SK-N-SH (cell line): ENCODE results near the gene NF2. TPM values are rescaled to one million over a fixed set of nuclear protein-coding genes. Genes with fewer than 3 reads are reported as not detected.

Experiments
- CTCF ChIA-PET: fragments of 300-600, 350-600 bp; formaldehyde crosslinking; extraction: SDS; loops from one replicate; lab custom pipeline; 2021; lab: Yijun Ruan, JAX
- POLR2A ChIA-PET: fragments of 350-600 bp; sonication (Branson Sonifier 250); formaldehyde crosslinking; extraction: SDS; loops from one replicate; lab custom pipeline; 2020; ENCODE audit warnings: antibody characterized with exemption, inconsistent platforms; lab: Yijun Ruan, JAX
- DNase-seq: peaks from one replicate; pipeline ENCODE4 v3.0.0; 2012
- H2AFZ ChIP-seq: fragments of 200-600 bp; sonication (generic); 2 replicates; pipeline ENCODE4 v1.8.1; 2016; ENCODE audit warnings: antibody characterized with exemption, mild to moderate bottlenecking, low read depth
- H3F3A ChIP-seq: fragments of 200-600 bp; sonication (generic); replicated peaks from 2 replicates; pipeline ENCODE3; 2016; ENCODE audit warnings: antibody characterized with exemption, mild to moderate bottlenecking; ENCODE audit not compliant: insufficient read depth
- H3K27ac ChIP-seq, 2 experiments: fragments of 200-500 bp in 1 of 2; fragments of 200-600 bp in 1 of 2; sonication (Bioruptor generic) in 1 of 2; sonication (generic), shearing (Covaris generic) in 1 of 2; 2 replicates each; pipeline versions ENCODE4 v1.5.1 to v1.6.1; 2014 to 2016; ENCODE audit warnings: low read depth in 2 of 2, inconsistent platforms in 1 of 2, low read length in 1 of 2, mild to moderate bottlenecking in 1 of 2, mixed read lengths in 1 of 2
- H3K27me3 ChIP-seq: fragments of 200-600 bp; sonication (generic), shearing (Covaris generic); 2 replicates; pipeline ENCODE4 v1.6.1; 2016; ENCODE audit warnings: mixed run types; ENCODE audit not compliant: insufficient read depth
- H3K36me3 ChIP-seq, 2 experiments: fragments of 200-500 bp in 1 of 2; fragments of 200-600 bp in 1 of 2; sonication (Bioruptor generic) in 1 of 2; sonication (generic) in 1 of 2; replicated peaks in 1 of 2; 2 replicates each; pipeline versions ENCODE3 to v1.5.1; 2014 to 2016; ENCODE audit warnings: low read length in 1 of 2, mild to moderate bottlenecking in 1 of 2; ENCODE audit not compliant: insufficient read depth in 2 of 2, control insufficient read depth in 1 of 2
- H3K4me1 ChIP-seq, 2 experiments: fragments of 200-500 bp in 1 of 2; fragments of 200-600 bp in 1 of 2; sonication (Bioruptor generic) in 1 of 2; sonication (generic), shearing (Covaris generic) in 1 of 2; 2 replicates each; pipeline versions ENCODE4 v1.5.1 to v1.6.1; 2014 to 2016; ENCODE audit warnings: low read depth in 1 of 2, low read length in 1 of 2, mixed run types in 1 of 2; ENCODE audit not compliant: insufficient read depth in 2 of 2, control insufficient read depth in 1 of 2
- H3K4me2 ChIP-seq: fragments of 200-600 bp; sonication (generic), shearing (Covaris generic); 2 replicates; pipeline ENCODE4 v1.6.1; 2017; ENCODE audit warnings: mixed run types
- H3K4me3 ChIP-seq, 2 experiments: fragments of 200-500 bp in 1 of 2; fragments of 200-600 bp in 1 of 2; sonication (Bioruptor generic) in 1 of 2; sonication (generic), shearing (Covaris generic) in 1 of 2; 2 replicates each; pipeline versions ENCODE4 v1.5.1 to v1.8.1; 2014 to 2016; ENCODE audit warnings: low read depth in 2 of 2, inconsistent platforms in 1 of 2, low read length in 1 of 2, mild to moderate bottlenecking in 1 of 2, mixed read lengths in 1 of 2, moderate library complexity in 1 of 2
- H3K79me2 ChIP-seq: fragments of 200-600 bp; sonication (generic); 2 replicates; pipeline ENCODE4 v1.8.1; 2017; ENCODE audit warnings: mild to moderate bottlenecking; ENCODE audit not compliant: insufficient read depth
- H3K9ac ChIP-seq: fragments of 200-600 bp; sonication (generic); 2 replicates; pipeline ENCODE4 v1.6.1; 2017; ENCODE audit warnings: mixed run types
- H3K9me2 ChIP-seq: fragments of 200-600 bp; sonication (generic); 2 replicates; pipeline ENCODE4 v1.6.1; 2017; ENCODE audit warnings: mixed run types
- H3K9me3 ChIP-seq: fragments of 200-600 bp; sonication (generic); 2 replicates; pipeline ENCODE4 v1.6.1; 2017; ENCODE audit warnings: mixed run types, mild to moderate bottlenecking, moderate library complexity
- H4K20me1 ChIP-seq: fragments of 200-600 bp; sonication (generic); 2 replicates; pipeline ENCODE4 v1.6.1; 2017; ENCODE audit warnings: mild to moderate bottlenecking, mixed run types; ENCODE audit not compliant: insufficient read depth
- CHD2 ChIP-seq: fragments of 150-350 bp; IDR thresholded peaks from 2 replicates; pipeline ENCODE4 v1.6.1; 2018; ENCODE audit warnings: low read length; ENCODE audit not compliant: partially characterized antibody
- FOSL2 ChIP-seq: IDR thresholded peaks from 2 replicates; pipeline ENCODE4 v1.4.0; 2012; ENCODE audit warnings: low read depth, mild to moderate bottlenecking, moderate library complexity, borderline replicate concordance
- JUND ChIP-seq: IDR thresholded peaks from 2 replicates; pipeline ENCODE4 v1.4.0; 2012
- RAD21 ChIP-seq: IDR thresholded peaks from 2 replicates; pipeline ENCODE4 v1.6.1; 2012; ENCODE audit warnings: mild to moderate bottlenecking, low read length
- WGBS: methylation state at CpG from one replicate; pipeline ENCODE4 v1.1.6; 2017; ENCODE audit warnings: low lambda C conversion rate; 5-methylcytosine and 5-hydroxymethylcytosine counted together
- polyA plus RNA-seq, 3 experiments: library from polyadenylated mRNA; depleted of rRNA; stranded (reverse); fragments of >200 nt; gene quantifications; 2 replicates each; pipeline ENCODE4 v1.2.3, GENCODE V29; 2012
- TF ChIP-seq, protein P1 (sequence below): IDR thresholded peaks from 2 replicates; pipeline ENCODE4 v1.6.1; 2012; ENCODE audit warnings: mild to moderate bottlenecking, low read depth, low read length, moderate library complexity
- TF ChIP-seq, protein P2 (sequence below): IDR thresholded peaks from 2 replicates; pipeline ENCODE4; 2012
- TF ChIP-seq, protein P3 (sequence below): fragments of 200-600 bp; sonication (generic); IDR thresholded peaks from 2 replicates; pipeline ENCODE4 v1.6.1; 2017; ENCODE audit warnings: antibody characterized with exemption, mild to moderate bottlenecking, moderate library complexity
- TF ChIP-seq, protein P4 (sequence below): fragments of 150-350 bp; IDR thresholded peaks from 2 replicates; pipeline ENCODE4 v1.6.1; 2016; ENCODE audit warnings: mild to moderate bottlenecking, low read depth, low read length
- TF ChIP-seq, protein P5 (sequence below): fragments of 150-350 bp; IDR thresholded peaks from 2 replicates; pipeline ENCODE4 v1.6.1; 2017; ENCODE audit warnings: antibody characterized with exemption, low read length, low read depth, borderline replicate concordance

NF2 gene
- polyA plus RNA-seq, 1 of the 3 experiments (the other 2 are of a cell fraction), result 44.1 TPM

DNA sequence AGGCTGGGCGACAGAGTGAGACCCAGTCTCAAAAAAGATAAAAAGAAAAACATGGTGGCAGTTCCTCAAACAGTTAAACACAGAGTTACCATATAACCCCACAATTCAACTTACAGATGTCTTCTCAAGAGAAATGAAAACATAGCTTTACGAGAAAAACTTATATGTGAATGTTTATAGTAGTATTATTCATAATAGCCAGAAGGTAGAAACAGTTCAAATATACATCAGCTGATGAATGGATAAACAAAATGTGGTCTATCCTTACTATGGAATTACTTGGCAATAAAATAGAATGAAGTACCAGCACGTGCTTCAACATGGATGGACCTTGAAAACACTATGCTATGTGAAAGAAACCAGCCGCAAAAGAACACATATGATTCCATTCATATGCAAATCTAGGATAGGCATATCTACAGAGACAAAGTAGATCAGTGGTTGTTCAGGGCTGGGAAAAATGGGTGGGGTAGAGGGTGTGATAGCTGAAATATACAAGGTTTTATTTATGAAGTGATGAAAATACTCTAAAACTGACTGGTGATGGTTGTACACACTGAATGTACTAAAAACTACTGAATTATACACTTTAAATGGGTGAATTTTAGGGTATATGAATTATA lies 12.4 kb downstream of the NF2 start (continued):
- TF ChIP-seq, protein P1, sequence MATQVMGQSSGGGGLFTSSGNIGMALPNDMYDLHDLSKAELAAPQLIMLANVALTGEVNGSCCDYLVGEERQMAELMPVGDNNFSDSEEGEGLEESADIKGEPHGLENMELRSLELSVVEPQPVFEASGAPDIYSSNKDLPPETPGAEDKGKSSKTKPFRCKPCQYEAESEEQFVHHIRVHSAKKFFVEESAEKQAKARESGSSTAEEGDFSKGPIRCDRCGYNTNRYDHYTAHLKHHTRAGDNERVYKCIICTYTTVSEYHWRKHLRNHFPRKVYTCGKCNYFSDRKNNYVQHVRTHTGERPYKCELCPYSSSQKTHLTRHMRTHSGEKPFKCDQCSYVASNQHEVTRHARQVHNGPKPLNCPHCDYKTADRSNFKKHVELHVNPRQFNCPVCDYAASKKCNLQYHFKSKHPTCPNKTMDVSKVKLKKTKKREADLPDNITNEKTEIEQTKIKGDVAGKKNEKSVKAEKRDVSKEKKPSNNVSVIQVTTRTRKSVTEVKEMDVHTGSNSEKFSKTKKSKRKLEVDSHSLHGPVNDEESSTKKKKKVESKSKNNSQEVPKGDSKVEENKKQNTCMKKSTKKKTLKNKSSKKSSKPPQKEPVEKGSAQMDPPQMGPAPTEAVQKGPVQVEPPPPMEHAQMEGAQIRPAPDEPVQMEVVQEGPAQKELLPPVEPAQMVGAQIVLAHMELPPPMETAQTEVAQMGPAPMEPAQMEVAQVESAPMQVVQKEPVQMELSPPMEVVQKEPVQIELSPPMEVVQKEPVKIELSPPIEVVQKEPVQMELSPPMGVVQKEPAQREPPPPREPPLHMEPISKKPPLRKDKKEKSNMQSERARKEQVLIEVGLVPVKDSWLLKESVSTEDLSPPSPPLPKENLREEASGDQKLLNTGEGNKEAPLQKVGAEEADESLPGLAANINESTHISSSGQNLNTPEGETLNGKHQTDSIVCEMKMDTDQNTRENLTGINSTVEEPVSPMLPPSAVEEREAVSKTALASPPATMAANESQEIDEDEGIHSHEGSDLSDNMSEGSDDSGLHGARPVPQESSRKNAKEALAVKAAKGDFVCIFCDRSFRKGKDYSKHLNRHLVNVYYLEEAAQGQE, result no peak
- TF ChIP-seq, protein P2, sequence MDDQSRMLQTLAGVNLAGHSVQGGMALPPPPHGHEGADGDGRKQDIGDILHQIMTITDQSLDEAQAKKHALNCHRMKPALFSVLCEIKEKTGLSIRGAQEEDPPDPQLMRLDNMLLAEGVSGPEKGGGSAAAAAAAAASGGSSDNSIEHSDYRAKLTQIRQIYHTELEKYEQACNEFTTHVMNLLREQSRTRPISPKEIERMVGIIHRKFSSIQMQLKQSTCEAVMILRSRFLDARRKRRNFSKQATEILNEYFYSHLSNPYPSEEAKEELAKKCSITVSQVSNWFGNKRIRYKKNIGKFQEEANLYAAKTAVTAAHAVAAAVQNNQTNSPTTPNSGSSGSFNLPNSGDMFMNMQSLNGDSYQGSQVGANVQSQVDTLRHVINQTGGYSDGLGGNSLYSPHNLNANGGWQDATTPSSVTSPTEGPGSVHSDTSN, result no peak
- no peak for TF ChIP-seq JUND
- TF ChIP-seq, protein P3, sequence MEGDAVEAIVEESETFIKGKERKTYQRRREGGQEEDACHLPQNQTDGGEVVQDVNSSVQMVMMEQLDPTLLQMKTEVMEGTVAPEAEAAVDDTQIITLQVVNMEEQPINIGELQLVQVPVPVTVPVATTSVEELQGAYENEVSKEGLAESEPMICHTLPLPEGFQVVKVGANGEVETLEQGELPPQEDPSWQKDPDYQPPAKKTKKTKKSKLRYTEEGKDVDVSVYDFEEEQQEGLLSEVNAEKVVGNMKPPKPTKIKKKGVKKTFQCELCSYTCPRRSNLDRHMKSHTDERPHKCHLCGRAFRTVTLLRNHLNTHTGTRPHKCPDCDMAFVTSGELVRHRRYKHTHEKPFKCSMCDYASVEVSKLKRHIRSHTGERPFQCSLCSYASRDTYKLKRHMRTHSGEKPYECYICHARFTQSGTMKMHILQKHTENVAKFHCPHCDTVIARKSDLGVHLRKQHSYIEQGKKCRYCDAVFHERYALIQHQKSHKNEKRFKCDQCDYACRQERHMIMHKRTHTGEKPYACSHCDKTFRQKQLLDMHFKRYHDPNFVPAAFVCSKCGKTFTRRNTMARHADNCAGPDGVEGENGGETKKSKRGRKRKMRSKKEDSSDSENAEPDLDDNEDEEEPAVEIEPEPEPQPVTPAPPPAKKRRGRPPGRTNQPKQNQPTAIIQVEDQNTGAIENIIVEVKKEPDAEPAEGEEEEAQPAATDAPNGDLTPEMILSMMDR, result no peak
- TF ChIP-seq, protein P4, sequence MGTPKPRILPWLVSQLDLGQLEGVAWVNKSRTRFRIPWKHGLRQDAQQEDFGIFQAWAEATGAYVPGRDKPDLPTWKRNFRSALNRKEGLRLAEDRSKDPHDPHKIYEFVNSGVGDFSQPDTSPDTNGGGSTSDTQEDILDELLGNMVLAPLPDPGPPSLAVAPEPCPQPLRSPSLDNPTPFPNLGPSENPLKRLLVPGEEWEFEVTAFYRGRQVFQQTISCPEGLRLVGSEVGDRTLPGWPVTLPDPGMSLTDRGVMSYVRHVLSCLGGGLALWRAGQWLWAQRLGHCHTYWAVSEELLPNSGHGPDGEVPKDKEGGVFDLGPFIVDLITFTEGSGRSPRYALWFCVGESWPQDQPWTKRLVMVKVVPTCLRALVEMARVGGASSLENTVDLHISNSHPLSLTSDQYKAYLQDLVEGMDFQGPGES, result no peak
- TF ChIP-seq, protein P5, sequence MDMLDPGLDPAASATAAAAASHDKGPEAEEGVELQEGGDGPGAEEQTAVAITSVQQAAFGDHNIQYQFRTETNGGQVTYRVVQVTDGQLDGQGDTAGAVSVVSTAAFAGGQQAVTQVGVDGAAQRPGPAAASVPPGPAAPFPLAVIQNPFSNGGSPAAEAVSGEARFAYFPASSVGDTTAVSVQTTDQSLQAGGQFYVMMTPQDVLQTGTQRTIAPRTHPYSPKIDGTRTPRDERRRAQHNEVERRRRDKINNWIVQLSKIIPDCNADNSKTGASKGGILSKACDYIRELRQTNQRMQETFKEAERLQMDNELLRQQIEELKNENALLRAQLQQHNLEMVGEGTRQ, result no peak
- TF ChIP-seq CHD2, result no peak
- TF ChIP-seq, all 33 proteins: peak for 0

DNA sequence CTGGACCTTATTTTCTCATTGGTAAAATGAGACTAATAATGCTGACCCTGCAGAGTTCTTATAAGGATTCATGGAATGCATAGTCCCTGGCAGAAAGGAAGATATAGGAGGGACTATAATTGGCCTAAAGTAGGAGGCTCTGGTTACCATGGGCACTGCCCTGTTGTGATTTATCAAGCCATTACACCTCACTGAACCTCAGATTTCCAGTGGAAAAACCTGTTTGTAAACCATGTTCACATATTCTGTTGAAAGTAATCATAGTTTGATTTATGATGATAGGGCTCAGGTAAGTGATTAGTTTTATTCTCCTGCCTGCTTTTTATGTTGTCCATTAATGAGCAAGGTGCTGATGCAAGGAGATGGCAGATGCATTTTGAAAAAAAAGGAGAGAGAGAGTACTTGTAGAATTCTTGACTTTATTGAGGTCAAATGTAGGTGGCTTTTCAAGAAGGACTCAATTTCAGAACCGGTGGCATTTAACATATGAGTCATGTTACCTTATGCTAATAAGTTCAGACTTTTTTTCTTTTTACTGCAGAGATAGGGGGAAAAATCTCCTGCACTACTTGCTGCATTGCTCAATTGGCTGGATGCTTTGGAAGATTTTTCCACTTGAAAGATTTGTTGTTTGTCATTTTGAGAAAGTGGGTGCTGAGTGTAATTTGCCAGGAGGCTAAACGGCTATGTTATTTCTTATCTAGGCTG lies 14.6 kb downstream of the NF2 start:
- peak overlapping the region; percentile 29 for H3K9ac ChIP-seq
- DNase-seq, result no peak
- TF ChIP-seq FOSL2 (peak; percentile 51; the same call in 1 of the 2 replicates), JUND (peak; percentile 46), RAD21 (no peak)
- WGBS, result 7% methylated on average over 2 of the region's 2 CpGs
- H3K79me2 ChIP-seq, result peaks cover 85% of the 10 kb centered on the region
- no peak overlapping the region for H2AFZ ChIP-seq
- H3K4me2 ChIP-seq, result 0 out of 2 replicates have a peak overlapping the region, but pooled peaks have one; percentile 17
- H3K27ac ChIP-seq, result peak overlapping the region; percentile 5 to 56; a peak in 3 of 4 replicates
- peaks cover 46% of the 10 kb centered on the region for H3F3A ChIP-seq
- POLR2A ChIA-PET, result no interaction called here
- peaks cover 3 to 39% of the 10 kb centered on the region in 2 experiments; a peak in 3 of 4 replicates for H3K4me1 ChIP-seq
- H3K9me2 ChIP-seq, result no peaks in the 10 kb centered on the region
- CTCF ChIA-PET, result interaction anchor here (1.4 kb wide), 1 partner anchor 8 kb away, joined by 13 read pairs; no protein-coding TSS in a partner anchor
- no peak overlapping the region for H3K4me3 ChIP-seq
- H4K20me1 ChIP-seq, result no peaks in the 10 kb centered on the region
- no peaks in the 10 kb centered on the region for H3K9me3 ChIP-seq
- H3K36me3 ChIP-seq, result no peaks in the 10 kb centered on the region
- H3K27me3 ChIP-seq, result no peaks in the 10 kb centered on the region
